ENCODE measurements around the gene TRDMT1. TPM values are rescaled to one million over a fixed set of nuclear protein-coding genes. Genes with fewer than 3 reads are reported as not detected.

TRDMT1 gene
- polyA plus RNA-seq, 4 donors, result 9.2 to 12.0 (median 10.6) TPM

DNA sequence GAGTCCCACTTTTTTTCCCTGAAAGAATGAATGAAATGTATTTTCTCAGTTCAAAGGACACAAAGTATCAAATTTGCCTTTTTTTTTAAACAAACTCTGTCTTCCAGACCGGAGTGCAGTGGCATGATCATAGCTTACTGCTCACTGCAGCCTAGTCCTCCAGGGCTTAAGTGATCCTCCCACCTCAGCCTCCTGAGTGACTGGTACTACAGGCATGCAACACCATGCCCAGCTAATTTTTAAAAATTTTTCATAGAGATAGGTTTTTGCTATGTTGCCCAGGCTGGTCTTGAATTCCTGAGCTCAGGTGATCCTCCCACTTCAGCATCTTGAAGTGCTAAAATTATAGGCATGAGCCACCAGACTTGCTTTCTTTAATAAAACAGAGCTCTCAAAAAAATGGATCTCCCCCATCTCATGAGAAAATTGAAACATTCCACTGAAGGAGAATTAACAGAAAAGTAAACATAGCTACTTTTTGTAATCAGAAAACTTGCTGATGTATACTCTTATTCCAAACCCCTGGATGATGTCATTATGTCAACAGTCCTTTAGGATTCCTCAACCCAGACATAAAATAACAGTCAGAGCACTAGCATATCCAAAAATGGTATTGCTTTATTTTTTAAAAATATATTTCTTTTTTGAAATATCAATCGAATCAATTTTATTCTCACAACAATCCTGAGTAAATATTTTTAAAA lies 12.3 kb upstream of the TRDMT1 start:
- DNase-seq (ENCODE audit: low read depth in 4 of 4, low spot score in 3 of 4), result no peak

DNA sequence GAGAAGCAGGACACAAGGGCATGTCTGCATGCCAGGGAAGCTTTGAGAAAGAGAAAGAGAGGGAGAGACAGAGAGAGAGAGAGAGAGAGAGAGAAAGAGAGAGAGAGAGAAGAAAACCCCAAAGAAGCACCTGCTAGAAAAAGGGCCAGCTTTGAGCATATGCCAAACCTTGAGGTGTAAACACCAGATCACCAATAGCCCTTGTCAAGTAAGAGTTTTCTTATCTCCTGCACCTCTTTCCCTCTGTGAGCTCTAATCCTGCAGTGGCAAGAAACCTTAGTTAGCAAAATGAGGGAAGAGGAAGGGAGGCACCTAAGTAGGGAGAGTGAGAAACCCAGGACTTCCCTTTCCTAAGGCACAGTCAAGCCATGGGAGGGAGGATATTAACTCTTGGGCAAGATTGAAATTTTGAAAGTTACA lies 11.3 kb upstream of the TRDMT1 start:
- no peak for DNase-seq (ENCODE audit: low read depth in 4 of 4, low spot score in 3 of 4)

DNA sequence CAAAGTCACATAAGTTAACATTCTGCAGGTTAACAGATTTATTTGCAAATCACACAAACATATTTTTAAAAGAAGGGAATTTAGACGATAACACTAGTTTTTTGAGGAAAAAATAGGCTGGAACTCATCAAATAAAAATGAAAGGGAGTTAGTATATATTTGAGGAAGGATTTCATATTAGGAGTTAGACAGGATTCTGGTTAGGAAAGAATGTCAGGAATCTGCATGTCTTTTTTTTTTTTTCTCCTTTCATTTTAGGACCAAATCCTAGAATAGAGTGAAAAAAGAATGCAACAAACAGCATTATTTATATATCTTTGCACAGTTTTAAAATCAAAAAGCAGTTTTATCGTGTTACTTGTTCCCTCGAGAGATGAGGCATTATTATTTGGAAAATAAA lies 8.9 kb upstream of the TRDMT1 start:
- no peak for DNase-seq (ENCODE audit: low read depth in 4 of 4, low spot score in 3 of 4)

DNA sequence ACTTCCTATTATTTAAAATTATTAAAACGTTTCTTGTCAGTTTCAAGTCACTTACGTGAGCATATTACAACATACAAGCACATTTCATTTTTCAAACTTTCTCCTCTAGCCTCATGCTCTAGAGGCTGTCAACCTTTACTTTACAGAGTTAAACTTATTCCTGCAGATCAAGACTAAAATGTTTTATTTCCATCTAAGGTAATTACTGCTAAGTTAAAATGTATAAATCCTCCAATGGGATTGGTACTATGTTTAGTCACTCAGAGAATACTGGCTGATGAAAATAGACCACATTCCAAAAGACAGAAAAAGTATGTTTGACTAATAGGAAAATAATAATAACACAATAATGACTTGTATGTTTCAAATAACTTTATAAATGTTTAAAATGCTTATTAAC lies 8.4 kb upstream of the TRDMT1 start:
- no peak for DNase-seq (ENCODE audit: low read depth in 4 of 4, low spot score in 3 of 4)

DNA sequence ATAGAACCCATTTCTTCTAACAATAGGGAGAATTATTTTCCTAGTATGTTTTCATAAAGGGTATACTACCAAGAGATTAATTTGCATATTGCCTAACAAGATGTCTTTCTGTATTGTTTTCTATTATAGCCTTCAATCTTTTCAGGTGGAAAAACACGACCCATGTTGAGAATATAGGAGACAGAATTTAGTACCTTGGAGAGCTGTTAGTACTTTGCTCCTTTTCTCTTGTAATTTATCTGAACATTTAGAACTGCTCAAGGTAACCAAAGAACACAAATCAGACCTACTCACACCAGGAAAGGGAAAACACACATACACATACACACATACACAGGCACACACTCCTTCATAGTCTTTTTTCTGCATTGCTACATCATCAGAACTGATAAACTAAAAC lies 7.8 kb upstream of the TRDMT1 start:
- no peak for DNase-seq (ENCODE audit: low read depth in 4 of 4, low spot score in 3 of 4)

DNA sequence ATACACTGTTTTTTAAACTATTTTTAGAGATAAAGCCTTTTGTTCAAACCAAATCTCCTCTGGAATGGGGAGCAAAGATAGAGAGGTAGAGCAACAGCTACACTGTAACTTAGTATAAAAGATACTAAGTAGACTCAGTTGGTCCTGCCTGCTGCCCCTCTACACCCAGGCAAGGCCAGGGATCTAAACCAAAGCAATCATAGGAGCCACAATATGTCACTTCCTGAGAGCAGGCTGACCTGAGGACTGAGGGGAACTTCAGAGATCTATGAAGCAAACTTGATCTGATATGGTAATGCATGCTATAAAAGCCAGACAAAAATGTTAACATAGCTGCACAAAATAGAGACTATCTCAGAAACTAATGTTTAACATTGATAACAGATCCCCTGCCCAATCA lies 7.0 kb upstream of the TRDMT1 start:
- no peak for DNase-seq (ENCODE audit: low read depth in 4 of 4, low spot score in 3 of 4)

DNA sequence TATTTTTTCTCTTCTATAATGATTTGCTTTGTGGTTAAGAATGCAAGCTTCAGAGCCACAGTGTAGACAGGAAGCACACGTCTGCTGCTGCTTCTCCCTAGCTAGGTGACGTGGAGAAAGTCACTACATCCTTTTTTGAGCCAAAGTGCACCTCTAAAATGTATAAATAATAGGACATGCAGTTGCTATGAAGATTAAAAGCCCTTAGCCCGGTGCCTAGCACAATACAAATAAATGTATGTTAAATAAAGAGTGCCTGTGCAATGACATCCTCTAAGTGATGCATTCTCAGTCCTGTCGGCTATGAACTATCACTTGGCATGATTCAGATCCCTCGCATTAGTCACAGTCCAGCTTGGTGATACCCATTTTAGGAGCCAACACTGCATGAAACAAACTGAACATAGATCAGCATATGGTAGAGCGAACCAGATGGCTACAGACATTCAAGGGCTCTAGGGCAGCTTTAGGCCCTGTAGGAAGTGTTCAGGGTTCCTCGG lies 4.8 kb upstream of the TRDMT1 start:
- DNase-seq (ENCODE audit: low read depth in 4 of 4, low spot score in 3 of 4), result no peak

DNA sequence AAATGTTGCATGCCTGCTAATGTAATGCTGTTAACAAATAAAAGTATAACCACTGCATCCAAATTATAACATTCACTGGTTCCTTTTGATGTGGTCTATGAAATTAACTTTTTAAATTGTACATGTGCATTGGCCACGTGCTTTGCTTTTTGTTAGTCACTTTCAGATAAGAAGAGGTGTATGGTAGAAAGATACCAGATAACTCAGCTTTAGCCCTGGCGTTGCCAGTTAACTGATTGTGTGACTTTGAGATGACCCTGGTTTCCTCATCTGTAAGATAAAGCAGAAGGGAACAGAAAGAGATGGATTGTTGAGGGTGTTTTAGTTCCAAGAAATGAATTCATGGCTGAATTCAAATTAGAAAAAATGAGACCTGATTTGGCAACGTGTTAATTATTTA lies 1.9 kb upstream of the TRDMT1 start:
- no peak for DNase-seq (ENCODE audit: low read depth in 4 of 4, low spot score in 3 of 4)

DNA sequence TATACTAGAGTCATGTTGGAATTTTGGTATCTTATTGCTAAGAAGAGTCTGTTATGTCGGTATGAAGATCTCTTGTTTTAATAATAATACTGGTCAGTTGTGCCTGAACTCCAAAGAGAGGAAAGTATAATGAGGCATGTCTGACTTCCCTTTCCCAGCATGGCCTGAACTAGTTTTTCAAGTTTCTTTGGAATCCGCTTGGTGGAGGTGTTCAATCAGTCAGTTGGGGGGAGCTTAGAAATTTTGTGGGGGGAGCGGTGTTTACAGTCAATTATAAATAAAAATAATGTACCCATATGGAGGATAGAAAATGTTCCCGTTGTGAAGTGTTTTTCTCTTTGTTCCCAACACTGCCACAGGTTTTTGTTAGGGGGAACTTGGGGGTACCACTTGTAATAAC lies 1.5 kb upstream of the TRDMT1 start:
- no peak for DNase-seq (ENCODE audit: low read depth in 4 of 4, low spot score in 3 of 4)

DNA sequence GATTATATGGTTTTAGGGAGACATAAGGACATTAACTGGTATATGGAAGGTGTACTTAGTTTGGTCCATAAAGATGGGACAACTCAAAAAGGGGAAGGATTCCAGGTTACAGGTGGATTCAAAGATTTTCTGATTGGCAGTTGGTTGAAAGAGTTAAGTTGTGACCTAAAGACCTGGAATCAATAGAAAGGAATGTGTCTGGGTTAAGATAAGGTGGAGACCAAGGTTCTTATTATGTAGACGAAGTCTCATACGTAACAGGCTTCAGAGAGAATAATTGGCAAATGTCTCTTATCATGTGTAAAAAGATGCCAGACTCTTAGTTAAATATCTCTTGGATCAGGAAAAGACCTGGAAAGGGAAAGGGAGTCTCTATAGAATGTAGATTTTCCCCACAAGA lies 1.0 kb upstream of the TRDMT1 start:
- DNase-seq (ENCODE audit: low read depth in 4 of 4, low spot score in 3 of 4), result no peak

DNA sequence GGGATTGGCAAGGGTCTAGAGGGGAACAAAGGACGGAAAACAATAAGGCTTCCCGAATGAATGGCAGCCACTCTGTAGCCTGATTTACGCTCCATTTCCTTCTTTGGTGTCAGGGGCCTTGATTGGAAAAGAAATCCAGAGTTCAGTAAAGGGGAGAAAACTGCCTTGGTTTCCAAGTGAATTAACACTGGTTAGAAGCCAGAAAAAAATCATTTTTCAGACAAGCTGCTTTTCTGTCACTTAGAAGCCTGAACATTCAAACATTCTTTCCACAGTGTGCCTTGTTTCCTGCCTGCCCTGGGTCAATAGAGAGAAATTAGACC lies 283 bp upstream of the TRDMT1 start:
- DNase-seq (ENCODE audit: low read depth in 4 of 4, low spot score in 3 of 4), result no peak

DNA sequence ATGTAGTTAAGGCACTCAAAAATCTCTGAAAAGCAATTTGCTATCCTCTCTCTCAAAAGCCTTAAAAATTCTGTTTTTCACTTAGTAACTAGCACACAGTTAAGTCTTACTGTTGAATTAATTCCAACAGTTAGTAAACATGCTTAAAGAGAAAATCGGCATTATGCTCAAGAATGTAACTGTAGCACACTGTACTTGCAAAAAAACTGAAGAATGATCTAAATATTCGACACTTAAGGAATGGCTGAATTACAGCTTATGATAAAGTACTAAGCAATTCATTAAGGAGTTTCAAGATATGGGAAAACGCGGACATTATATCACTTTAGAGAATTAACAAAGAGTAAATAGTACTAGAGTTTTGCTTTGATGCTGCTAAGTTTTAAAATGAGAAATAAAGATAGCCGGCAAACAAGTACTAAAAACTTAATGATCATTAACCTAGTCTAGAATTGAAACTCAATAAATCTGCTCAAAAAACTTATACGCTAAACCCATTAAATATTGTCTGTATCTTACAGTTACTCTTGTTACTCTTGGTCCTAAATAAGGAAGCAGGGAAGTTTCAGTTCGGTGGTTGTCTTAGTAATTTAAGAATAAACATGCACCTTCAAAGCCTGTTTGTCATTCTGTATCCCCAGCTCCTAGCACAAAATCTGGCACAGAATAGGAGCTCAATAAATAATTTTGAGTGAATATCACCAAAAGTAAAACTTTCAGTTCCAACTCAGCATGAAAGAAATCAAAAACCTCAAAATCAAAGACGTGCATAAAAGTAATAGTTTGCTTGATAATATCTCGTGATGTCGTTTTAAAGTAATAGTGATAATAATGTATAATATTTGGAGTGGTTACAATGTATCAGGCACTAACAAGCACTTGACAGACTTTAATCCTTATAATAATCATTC lies 1.2 kb downstream of the TRDMT1 start:
- peak in 1 of 4 donors; percentile 27 for DNase-seq (ENCODE audit: low read depth in 4 of 4, low spot score in 3 of 4)

DNA sequence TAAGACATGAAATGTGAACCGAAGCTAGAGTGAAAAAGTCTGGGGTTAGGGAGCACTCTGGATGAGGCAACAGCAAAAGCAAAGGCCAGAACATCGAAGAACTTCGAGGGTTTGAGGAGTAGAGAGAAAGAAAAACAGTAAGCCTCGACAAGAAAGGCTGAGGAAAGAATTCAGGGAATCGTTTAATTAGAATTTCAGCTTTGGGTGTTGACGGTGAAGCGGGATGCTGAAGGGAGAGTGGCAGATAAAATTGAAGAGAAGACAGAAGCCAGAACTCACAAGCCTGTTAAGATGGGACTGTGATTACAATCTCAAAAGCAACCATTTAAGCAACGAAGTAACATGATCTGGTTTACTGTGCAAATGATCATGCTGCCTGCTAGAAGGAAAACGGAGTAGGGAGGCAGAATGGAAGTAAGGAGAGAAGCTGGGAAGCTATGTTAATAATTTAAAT lies 2.1 kb downstream of the TRDMT1 start:
- DNase-seq (ENCODE audit: low read depth in 4 of 4, low spot score in 3 of 4), result peak in 1 of 4 donors; percentile 60

DNA sequence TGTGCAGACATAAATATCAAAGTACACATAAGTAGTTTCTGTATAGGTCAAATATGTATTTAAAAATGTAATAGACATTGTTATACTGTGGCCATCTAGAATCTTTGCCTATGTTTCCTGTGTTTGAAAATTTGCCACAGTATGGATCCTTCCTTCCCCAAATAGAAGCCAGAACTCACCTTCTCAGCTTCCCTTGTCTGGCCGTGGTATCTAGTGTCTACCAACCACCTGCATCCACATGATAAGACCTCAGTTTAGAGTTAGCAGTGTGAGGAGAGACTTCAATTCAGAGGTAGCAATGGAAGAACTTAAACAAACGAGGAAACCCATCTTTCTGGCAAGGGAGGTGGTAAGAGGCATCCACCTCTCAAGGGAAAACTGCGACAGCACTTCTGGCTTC lies 4.9 kb downstream of the TRDMT1 start:
- no peak for DNase-seq (ENCODE audit: low read depth in 4 of 4, low spot score in 3 of 4)

DNA sequence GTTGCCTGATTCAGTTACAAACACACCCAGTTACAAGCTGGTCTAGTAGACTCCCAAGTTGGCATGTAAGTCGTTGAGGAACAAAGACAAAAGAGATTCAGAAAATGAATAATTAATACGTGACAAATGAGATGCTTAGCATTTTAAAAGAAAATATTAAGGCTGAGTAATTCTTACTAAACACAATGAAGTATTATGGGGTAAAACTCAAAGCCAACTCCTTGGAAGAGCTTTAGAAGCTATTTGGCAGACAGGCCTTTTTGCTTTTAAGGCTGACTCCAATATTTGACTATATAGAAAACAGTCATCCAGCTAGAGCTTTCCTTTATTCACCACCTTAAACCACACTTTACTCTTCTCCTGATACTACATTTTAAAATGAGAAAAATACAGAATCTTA lies 5.4 kb downstream of the TRDMT1 start:
- DNase-seq (ENCODE audit: low read depth in 4 of 4, low spot score in 3 of 4), result no peak

DNA sequence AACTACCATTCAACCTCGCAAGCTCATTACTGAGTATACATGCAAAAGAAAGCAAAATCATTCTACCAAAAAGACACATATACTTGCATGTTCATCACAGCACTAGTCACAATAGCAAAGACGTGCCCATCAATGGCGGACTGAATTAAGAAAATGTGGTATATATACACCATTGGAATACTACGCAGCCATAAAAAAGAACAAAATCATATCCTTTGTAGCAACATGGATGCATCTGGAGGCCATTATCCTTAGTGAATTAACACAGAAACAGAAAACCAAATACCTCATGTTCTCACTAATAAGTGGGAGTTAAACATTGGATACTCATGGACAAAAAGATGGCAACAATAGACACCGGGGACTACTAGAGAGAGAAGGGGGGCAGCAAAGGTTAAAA lies 6.4 kb downstream of the TRDMT1 start:
- DNase-seq (ENCODE audit: low read depth in 4 of 4, low spot score in 3 of 4), result no peak

DNA sequence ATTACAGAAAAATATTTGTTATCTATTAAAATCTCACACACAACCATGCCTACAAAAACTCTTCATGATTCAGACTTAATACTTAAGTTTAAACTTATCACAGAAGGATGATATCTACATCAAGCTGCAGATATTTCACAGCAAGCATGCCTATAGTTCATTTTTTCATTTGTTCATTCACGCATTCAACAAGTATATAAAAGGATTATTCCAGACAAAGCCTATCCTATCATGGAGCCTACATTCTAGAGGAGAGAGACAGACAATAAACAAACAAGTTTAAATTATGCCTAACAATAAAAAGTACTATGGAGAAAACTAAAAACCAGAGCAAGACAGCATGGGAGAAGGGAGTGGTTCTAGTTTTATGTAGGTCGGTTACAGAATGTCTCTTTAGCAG lies 10.9 kb downstream of the TRDMT1 start:
- no peak for DNase-seq (ENCODE audit: low read depth in 4 of 4, low spot score in 3 of 4)

DNA sequence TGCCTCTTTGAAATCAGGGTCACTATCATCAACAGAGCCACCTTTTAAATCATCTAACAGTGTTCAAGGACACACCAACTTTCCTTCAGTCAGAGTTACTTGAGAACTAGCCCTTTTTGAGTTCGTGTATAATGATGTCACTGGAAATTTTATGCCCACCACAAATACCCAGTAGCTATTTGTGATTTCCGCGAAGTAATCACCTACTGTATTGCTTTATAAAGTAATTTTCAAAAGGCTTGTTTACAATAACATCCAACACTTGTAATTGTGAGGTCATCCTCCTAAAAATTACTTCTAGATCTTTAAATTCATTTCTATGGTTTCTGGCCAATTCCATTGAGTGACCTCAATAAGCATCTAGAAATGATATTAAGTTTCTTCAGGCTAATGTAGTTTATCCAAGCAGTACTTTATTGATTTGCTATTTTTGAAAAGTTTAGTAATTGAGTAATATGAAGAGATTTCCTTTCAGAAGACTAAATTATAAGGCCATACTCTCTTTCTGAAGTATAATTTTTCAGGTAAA lies 12.8 kb downstream of the TRDMT1 start:
- DNase-seq (ENCODE audit: low read depth in 4 of 4, low spot score in 3 of 4), result no peak

DNA sequence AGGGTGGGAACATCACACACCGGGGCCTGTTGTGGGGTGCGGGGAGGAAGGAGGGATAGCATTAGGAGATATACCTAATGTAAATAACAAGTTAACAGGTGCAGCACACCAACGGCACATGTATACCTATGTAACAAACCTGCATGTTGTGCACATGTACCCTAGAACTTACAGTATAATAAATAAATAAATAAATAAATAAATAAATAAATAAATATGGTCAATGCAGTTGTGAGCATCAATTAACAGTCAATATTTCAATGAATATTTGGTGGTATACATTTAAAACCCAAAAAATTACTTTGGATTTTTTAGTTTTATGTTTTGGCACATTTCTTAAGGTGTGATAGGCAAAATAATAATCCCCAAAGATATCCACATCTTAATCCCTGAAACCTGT lies 15.6 kb downstream of the TRDMT1 start:
- DNase-seq (ENCODE audit: low read depth in 4 of 4, low spot score in 3 of 4), result no peak

DNA sequence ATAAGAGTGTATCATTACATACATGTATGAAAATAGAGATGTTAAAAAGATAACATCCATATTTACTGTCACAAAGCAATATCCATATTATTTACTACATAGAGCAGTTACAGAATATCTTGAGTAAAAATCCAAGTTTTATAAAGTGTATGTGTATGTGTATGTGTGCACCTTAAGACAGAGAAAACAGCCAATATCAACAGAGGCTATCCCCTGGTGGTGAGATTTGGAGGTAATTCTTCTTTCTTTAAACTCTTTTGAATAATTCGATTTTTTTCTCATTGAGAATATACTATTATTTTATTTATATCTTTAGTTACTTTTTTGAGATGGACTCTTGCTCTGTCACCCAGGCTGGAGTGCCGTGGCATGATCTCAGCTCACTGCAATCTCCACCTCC lies 18.4 kb downstream of the TRDMT1 start:
- DNase-seq (ENCODE audit: low read depth in 4 of 4, low spot score in 3 of 4), result no peak

DNA sequence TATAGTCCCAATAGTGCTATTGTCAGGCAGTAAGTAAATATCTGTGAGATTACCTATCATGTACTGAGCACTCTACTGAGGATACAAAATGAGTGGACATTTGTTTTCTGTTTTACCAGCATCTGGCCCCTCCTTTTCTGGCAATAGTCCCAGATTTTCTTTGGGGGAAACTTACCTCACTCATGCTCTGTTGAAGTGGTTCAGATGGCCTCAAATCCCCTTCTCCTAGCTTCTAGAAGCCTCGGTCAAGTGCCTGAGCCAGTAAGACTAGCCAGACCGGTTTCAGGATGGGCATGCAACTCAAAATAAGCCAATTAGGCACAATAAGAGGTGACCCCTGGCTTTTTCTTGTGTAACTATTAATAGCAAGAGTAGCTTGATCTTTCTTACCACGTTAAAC lies 19.7 kb downstream of the TRDMT1 start:
- DNase-seq (ENCODE audit: low read depth in 4 of 4, low spot score in 3 of 4), result peak in 1 of 4 donors; percentile 31

DNA sequence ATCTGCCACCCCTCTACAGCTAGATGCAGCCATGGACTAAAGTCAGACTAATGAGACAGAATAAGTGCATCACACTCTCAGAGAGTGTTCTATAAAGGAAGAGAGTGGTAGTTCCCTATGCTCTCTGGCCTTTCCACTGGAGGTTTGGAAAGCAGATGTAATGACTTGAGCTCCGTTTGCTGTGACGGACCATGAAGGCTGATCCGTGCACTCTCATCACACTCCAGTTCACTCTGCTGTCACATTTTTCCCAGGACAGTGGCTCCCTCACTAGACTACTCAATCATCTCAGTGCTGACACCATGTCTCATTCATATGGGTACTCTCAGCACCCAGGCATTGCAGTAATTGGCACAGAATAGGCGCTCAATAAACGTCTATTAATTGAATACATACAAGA lies 20.4 kb downstream of the TRDMT1 start:
- DNase-seq (ENCODE audit: low read depth in 4 of 4, low spot score in 3 of 4), result no peak

Measured in left renal pelvis (tissue), 4 donors.